ENCODE measurements around the gene DUOXA2. TPM values are rescaled to one million over a fixed set of nuclear protein-coding genes. Genes with fewer than 3 reads are reported as not detected.

Gene DUOXA2
- total RNA-seq, 2 donors from 2014 or later, result not detected

GRCh38 chr15:45143056-45143455 lies 28.9 kb downstream of the DUOXA2 start:
- no peak for DNase-seq (ENCODE audit: low spot score)
- Histone ChIP-seq H3K36me3 (no peaks in the 10 kb centered on the region), H3K4me3 (no peak overlapping the region), H3K4me1 (no peaks in the 10 kb centered on the region), H3K27ac (no peak overlapping the region), H3K27me3 (no peaks in the 10 kb centered on the region), H3K9me3 (no peaks in the 10 kb centered on the region)
- no peak for TF ChIP-seq CTCF (IDR thresholded peaks at IDR 0.05)

- no peak for DNase-seq (ENCODE audit: low spot score)
- no peaks in the 10 kb centered on the region for H3K4me1 ChIP-seq
- no peaks in the 10 kb centered on the region for H3K9me3 ChIP-seq
- H3K27ac ChIP-seq, result no peak overlapping the region
- no peak overlapping the region for H3K4me3 ChIP-seq
- no peaks in the 10 kb centered on the region for H3K27me3 ChIP-seq
- no peak for TF ChIP-seq CTCF (IDR thresholded peaks at IDR 0.05)
- no peaks in the 10 kb centered on the region for H3K36me3 ChIP-seq
Observed at GRCh38 chr15:45143946-45144345, 29.8 kb downstream of the DUOXA2 start.

GRCh38 chr15:45144775-45145174 lies 30.6 kb downstream of the DUOXA2 start:
- DNase-seq (ENCODE audit: low spot score), result no peak
- no peaks in the 10 kb centered on the region for H3K9me3 ChIP-seq
- TF ChIP-seq CTCF (IDR thresholded peaks at IDR 0.05), result no peak
- H3K4me1 ChIP-seq, result no peaks in the 10 kb centered on the region
- H3K27ac ChIP-seq, result no peak overlapping the region
- H3K27me3 ChIP-seq, result no peaks in the 10 kb centered on the region
- no peak overlapping the region for H3K4me3 ChIP-seq
- H3K36me3 ChIP-seq, result no peaks in the 10 kb centered on the region

- Histone ChIP-seq H3K4me3 (no peak overlapping the region), H3K36me3 (no peaks in the 10 kb centered on the region), H3K27me3 (no peaks in the 10 kb centered on the region), H3K4me1 (no peaks in the 10 kb centered on the region), H3K9me3 (no peaks in the 10 kb centered on the region), H3K27ac (no peak overlapping the region)
- no peak for DNase-seq (ENCODE audit: low spot score)
- no peak for TF ChIP-seq CTCF (IDR thresholded peaks at IDR 0.05)
Observed at GRCh38 chr15:45146405-45146804, 32.3 kb downstream of the DUOXA2 start.

GRCh38 chr15:45147606-45148005 lies 33.5 kb downstream of the DUOXA2 start:
- no peak for TF ChIP-seq CTCF (IDR thresholded peaks at IDR 0.05)
- H3K4me1 ChIP-seq, result no peaks in the 10 kb centered on the region
- H3K9me3 ChIP-seq, result no peaks in the 10 kb centered on the region
- H3K27me3 ChIP-seq, result no peaks in the 10 kb centered on the region
- no peak overlapping the region for H3K27ac ChIP-seq
- DNase-seq (ENCODE audit: low spot score), result no peak
- H3K36me3 ChIP-seq, result no peaks in the 10 kb centered on the region
- no peak overlapping the region for H3K4me3 ChIP-seq

All from right atrium auricular region (tissue), 2 donors.